Measurements from ENCODE around the gene MLN.
"Not testable (repeated sequence)": the region's sequence is repeated elsewhere in the genome, so short reads cannot be mapped to it uniquely, and the experiment has no call there.

MLN gene

GRCh38 chr6:33834401-33835392 is 30.9 kb upstream of the MLN start:
- DNase-seq, result no peak

GRCh38 chr6:33833599-33833998 is 29.8 kb upstream of the MLN start:
- no peak for DNase-seq

GRCh38 chr6:33832831-33833230 is 29.0 kb upstream of the MLN start:
- not testable (repeated sequence) for DNase-seq

GRCh38 chr6:33831725-33832124 is 27.9 kb upstream of the MLN start:
- not testable (repeated sequence) for DNase-seq

GRCh38 chr6:33830635-33831240 is 26.9 kb upstream of the MLN start:
- DNase-seq, result no peak

GRCh38 chr6:33828764-33829731 is 25.2 kb upstream of the MLN start:
- DNase-seq, result no peak

GRCh38 chr6:33828452-33828763 is 24.6 kb upstream of the MLN start:
- DNase-seq, result no peak

- DNase-seq, result no peak
Measured at GRCh38 chr6:33827546-33828451, 24.0 kb upstream of the MLN start.

GRCh38 chr6:33826537-33826936 is 22.7 kb upstream of the MLN start:
- DNase-seq, result no peak

- no peak for DNase-seq
Measured at GRCh38 chr6:33824461-33825154, 20.8 kb upstream of the MLN start.

GRCh38 chr6:33823806-33824205 is 20.0 kb upstream of the MLN start:
- no peak for DNase-seq

- no peak for DNase-seq
Measured at GRCh38 chr6:33822575-33823395, 19.0 kb upstream of the MLN start.

- no peak for DNase-seq
Measured at GRCh38 chr6:33820784-33821520, 17.1 kb upstream of the MLN start.

- no peak for DNase-seq
Measured at GRCh38 chr6:33820243-33820642, 16.4 kb upstream of the MLN start.

- no peak for DNase-seq
Measured at GRCh38 chr6:33819021-33819420, 15.2 kb upstream of the MLN start.

GRCh38 chr6:33818293-33818692 is 14.5 kb upstream of the MLN start:
- no peak for DNase-seq

- DNase-seq, result no peak
Measured at GRCh38 chr6:33817489-33817888, 13.7 kb upstream of the MLN start.

- no peak for DNase-seq
Measured at GRCh38 chr6:33816911-33817310, 13.1 kb upstream of the MLN start.

- peak in 1 of 5 experiments; percentile 20 for DNase-seq
Measured at GRCh38 chr6:33815854-33816253, 12.1 kb upstream of the MLN start.

Data from T-helper 2 cell (primary cell).